HCT116 (cell line): ENCODE results near the gene AGPAT3. TPM values are rescaled to one million over a fixed set of nuclear protein-coding genes. Genes with fewer than 3 reads are reported as not detected.

ENCODE experiments used
- ATAC-seq: fragments of 200-7000 bp; cut with Tn5 transposase; 2 replicates; pipeline ENCODE4 v1.9.1; 2020; ENCODE audit warnings: mild to moderate bottlenecking, moderate library complexity
- BruUV-seq: library from RNA; stranded (reverse); fragments of 400-500 nt; replicated peaks from 2 replicates; lab custom pipeline; 2021; lab: Mats Ljungman, UMichigan
- CTCF ChIA-PET: fragments of 300-600 bp; sonication (Branson Sonifier 250); formaldehyde crosslinking; loops from one replicate; lab custom pipeline; 2021; ENCODE audit warnings: antibody characterized with exemption; lab: Charles Lee
- POLR2A ChIA-PET: fragments of 300-600, 350-600 bp; sonication (Branson Sonifier 250); formaldehyde crosslinking; loops from one replicate; lab custom pipeline; 2021; ENCODE audit warnings: antibody characterized with exemption; lab: Charles Lee
- RAD21 ChIA-PET, 2 experiments: fragments of 300-600 bp; sonication (Branson Sonifier 250); formaldehyde crosslinking; loops; one replicate each; lab custom pipeline; 2023; ENCODE audit warnings: low total read pairs in 2 of 2; ENCODE audit not compliant: uncharacterized antibody in 2 of 2, unreplicated experiment in 2 of 2, low non-redundant PET in 1 of 2; lab: Charles Lee
- DNase-seq: peaks from one replicate; pipeline ENCODE4 v3.0.0-alpha.2; 2010; ENCODE audit warnings: low read depth, low spot score
- H2AFZ ChIP-seq: fragments of 200-600 bp; shearing (Covaris generic), sonication (generic); 2 replicates; pipeline ENCODE4 v1.6.1; 2017; ENCODE audit warnings: low read depth, mixed run types, mixed read lengths, antibody characterized with exemption, low read length; ENCODE audit not compliant: poor library complexity, severe bottlenecking
- H3K27ac ChIP-seq: 2 replicates; pipeline ENCODE4 v1.5.1; 2012; ENCODE audit warnings: low read depth, low read length
- H3K27me3 ChIP-seq: fragments of 200-600 bp; sonication (generic); 2 replicates; pipeline ENCODE4 v1.6.1; 2016; ENCODE audit warnings: mixed run types, low read length, mixed read lengths; ENCODE audit not compliant: insufficient read depth
- H3K36me3 ChIP-seq, 2 experiments: fragments of 200-500 bp in 1 of 2; fragments of 200-600 bp in 1 of 2; sonication (Bioruptor generic) in 1 of 2; sonication (generic) in 1 of 2; 2 replicates each; pipeline versions ENCODE4 v1.5.1 to v1.6.1; 2014 to 2016; ENCODE audit warnings: low read length in 2 of 2, inconsistent platforms in 1 of 2, mixed read lengths in 1 of 2, mixed run types in 1 of 2; ENCODE audit not compliant: insufficient read depth in 2 of 2, control insufficient read depth in 1 of 2
- H3K4me1 ChIP-seq, 2 experiments: fragments of 200-600 bp in 1 of 2; sonication (generic) in 1 of 2; 2 replicates each; pipeline versions ENCODE4 v1.5.1 to v1.6.1; 2012 to 2017; ENCODE audit warnings: low read length in 2 of 2, inconsistent platforms in 1 of 2, mild to moderate bottlenecking in 1 of 2, mixed read lengths in 1 of 2, mixed run types in 1 of 2, moderate library complexity in 1 of 2; ENCODE audit not compliant: insufficient read depth in 2 of 2, control insufficient read depth in 1 of 2
- H3K4me2 ChIP-seq: fragments of 200-600 bp; sonication (generic); 2 replicates; pipeline ENCODE4 v1.6.1; 2017; ENCODE audit warnings: mixed run types, low read length, mixed read lengths
- H3K4me3 ChIP-seq, 2 experiments: fragments of 200-600 bp in 1 of 2; sonication (generic) in 1 of 2; replicated peaks in 1 of 2; 2 replicates each; pipeline ENCODE4 v1.5.1; 2011 to 2016; ENCODE audit warnings: low read length in 2 of 2, control low read depth in 1 of 2, low read depth in 1 of 2, mild to moderate bottlenecking in 1 of 2, mixed read lengths in 1 of 2, mixed run types in 1 of 2
- H3K79me2 ChIP-seq: fragments of 200-600 bp; sonication (generic); 2 replicates; pipeline ENCODE4 v1.6.1; 2017; ENCODE audit warnings: mild to moderate bottlenecking, mixed run types, low read length, moderate library complexity, mixed read lengths; ENCODE audit not compliant: insufficient read depth
- H3K9ac ChIP-seq: fragments of 200-600 bp; sonication (generic); 2 replicates; pipeline ENCODE4 v1.6.1; 2016; ENCODE audit warnings: low read length, mixed read lengths
- H3K9me2 ChIP-seq: fragments of 200-600 bp; sonication (generic), shearing (Covaris generic); 2 replicates; pipeline ENCODE4 v1.6.1; 2017; ENCODE audit warnings: mixed run types, mild to moderate bottlenecking, moderate library complexity; ENCODE audit not compliant: insufficient read depth
- H3K9me3 ChIP-seq, 2 experiments: fragments of 200-500 bp in 1 of 2; fragments of 200-600 bp in 1 of 2; sonication (Bioruptor generic) in 1 of 2; sonication (generic) in 1 of 2; 2 replicates each; pipeline ENCODE4 v1.6.1; 2014 to 2017; ENCODE audit warnings: low read length in 2 of 2, mixed read lengths in 2 of 2, inconsistent platforms in 1 of 2, low read depth in 1 of 2, mild to moderate bottlenecking in 1 of 2, mixed run types in 1 of 2, moderate library complexity in 1 of 2; ENCODE audit not compliant: control insufficient read depth in 1 of 2, insufficient read depth in 1 of 2
- H4K20me1 ChIP-seq: fragments of 200-600 bp; sonication (generic), shearing (Covaris generic); 2 replicates; pipeline ENCODE4 v1.6.1; 2017; ENCODE audit warnings: mixed run types, mild to moderate bottlenecking, moderate library complexity; ENCODE audit not compliant: insufficient read depth
- ATF3 ChIP-seq: IDR thresholded peaks from 2 replicates; pipeline ENCODE4 v1.6.1; 2012
- CTCF ChIP-seq, 3 experiments: fragments of 200-600 bp in 1 of 3; sonication (generic) in 1 of 3; IDR thresholded peaks in 2 of 3; conservative IDR thresholded peaks in 1 of 3; 2 replicates each; pipeline ENCODE4 v1.5.1; 2012 to 2017; ENCODE audit warnings: low read depth in 2 of 3, low read length in 2 of 3, antibody characterized with exemption in 1 of 3, borderline replicate concordance in 1 of 3, control low read depth in 1 of 3, mild to moderate bottlenecking in 1 of 3, mixed read lengths in 1 of 3, mixed run types in 1 of 3, moderate library complexity in 1 of 3; ENCODE audit not compliant: insufficient read depth in 1 of 3
- EGR1 ChIP-seq: IDR thresholded peaks from 2 replicates; pipeline ENCODE4 v1.6.1; 2012; ENCODE audit warnings: low read depth
- EZH2 ChIP-seq: fragments of 200-600 bp; sonication (generic); IDR thresholded peaks from 2 replicates; pipeline ENCODE4 v1.6.1; 2017; ENCODE audit warnings: antibody characterized with exemption, mixed run types
- EZH2phosphoT487 ChIP-seq: fragments of 200-600 bp; IDR thresholded peaks from 2 replicates; pipeline ENCODE4 v1.6.1; 2018; ENCODE audit warnings: antibody characterized with exemption, borderline replicate concordance
- JUND ChIP-seq: IDR thresholded peaks from 2 replicates; pipeline ENCODE4 v1.6.1; 2012
- POLR2A ChIP-seq: IDR thresholded peaks from 2 replicates; pipeline ENCODE4 v1.7.0; 2011; ENCODE audit warnings: borderline replicate concordance; ENCODE audit not compliant: insufficient read depth, insufficient read length; ENCODE audit errors: extremely low read depth
- POLR2AphosphoS5 ChIP-seq: IDR thresholded peaks from 2 replicates; pipeline ENCODE4 v1.6.1; 2011; ENCODE audit warnings: mild to moderate bottlenecking, low read depth, low read length, moderate library complexity
- SIN3A ChIP-seq: IDR thresholded peaks from 2 replicates; pipeline ENCODE4 v1.6.1; 2012; ENCODE audit warnings: low read depth
- SP1 ChIP-seq: IDR thresholded peaks from 2 replicates; pipeline ENCODE4 v1.6.1; 2012; ENCODE audit warnings: low read depth
- YY1 ChIP-seq: IDR thresholded peaks from 2 replicates; pipeline ENCODE4 v1.6.1; 2011; ENCODE audit warnings: low read length, low read depth, moderate library complexity, mild to moderate bottlenecking; ENCODE audit not compliant: insufficient replicate concordance; ENCODE audit errors: extremely low read depth
- ZBTB33 ChIP-seq: IDR thresholded peaks from 2 replicates; pipeline ENCODE4 v1.6.1; 2011; ENCODE audit warnings: mild to moderate bottlenecking, low read length, moderate library complexity; ENCODE audit not compliant: insufficient replicate concordance; ENCODE audit errors: extremely low read depth
- ZFX ChIP-seq: fragments of 450-650 bp; IDR thresholded peaks from 2 replicates; pipeline ENCODE4 v1.6.1; 2017
- ZNF274 ChIP-seq: fragments of 200-500 bp; sonication (Bioruptor generic); IDR thresholded peaks from 2 replicates; pipeline ENCODE4 v1.6.1; 2014; ENCODE audit warnings: mild to moderate bottlenecking, low read depth, low read length, inconsistent platforms
- intact Hi-C: fragments of 100-400 bp; cut with micrococcal nuclease; formaldehyde crosslinking; loops from 2 replicates; pipeline ENCODE4 v1.10.0; 2022
- total RNA-seq: library from RNA; stranded (reverse); gene quantifications from one replicate; pipeline ENCODE4 v1.2.1, GENCODE V29; 2021; ENCODE audit not compliant: unreplicated experiment

AGPAT3 gene
- total RNA-seq, 1 experiment from 2014 or later = 54.1 TPM

- ChIA-PET RAD21 (no interaction called here), POLR2A (no interaction called here), CTCF (no interaction called here)
- Histone ChIP-seq H3K9me2 (no peaks in the 10 kb centered on the region), H2AFZ (no peak overlapping the region), H3K36me3 (no peaks in the 10 kb centered on the region), H3K9me3 (no peaks in the 10 kb centered on the region), H3K27ac (no peak overlapping the region), H3K4me3 (no peak overlapping the region), H3K4me2 (no peak overlapping the region), H4K20me1 (no peaks in the 10 kb centered on the region), H3K4me1 (no peaks in the 10 kb centered on the region), H3K9ac (no peak overlapping the region), H3K79me2 (peaks cover 17% of the 10 kb centered on the region; the same call in 1 of the 2 replicates), H3K27me3 (no peaks in the 10 kb centered on the region)
- TF ChIP-seq ZNF274 (no peak), YY1 (no peak), EZH2 (no peak), ATF3 (no peak)
- DNase-seq (no peak), ATAC-seq (no peak)
- BruUV-seq = no TSS peak
- intact Hi-C loops = no loop called here
Observed at GRCh38 chr21:43892334-43892733, 27.3 kb downstream of the AGPAT3 start.

GRCh38 chr21:43892984-43893535 is 28.0 kb downstream of the AGPAT3 start:
- H3K4me1 ChIP-seq = no peaks in the 10 kb centered on the region
- ChIA-PET POLR2A (no interaction called here), RAD21 (no interaction called here), CTCF (no interaction called here)
- peaks cover 16% of the 10 kb centered on the region; the same call in 1 of the 2 replicates for H3K79me2 ChIP-seq
- H3K4me2 ChIP-seq = no peak overlapping the region
- BruUV-seq = no TSS peak
- H3K27me3 ChIP-seq = no peaks in the 10 kb centered on the region
- no peak overlapping the region for H3K9ac ChIP-seq
- H3K9me3 ChIP-seq = no peaks in the 10 kb centered on the region
- TF ChIP-seq YY1 (no peak), EGR1 (no peak), JUND (no peak), ZNF274 (no peak), POLR2AphosphoS5 (no peak), SIN3A (no peak), ATF3 (no peak), ZBTB33 (no peak), SP1 (no peak), CTCF (IDR thresholded peaks at IDR 0.05 in 2 of 3, conservative IDR thresholded peaks at IDR 0.05 in 1 of 3; ENCODE audit: borderline replicate concordance in 1 of 3, insufficient read depth in 1 of 3, low read depth in 2 of 3, low read length in 2 of 3) (no peak), EZH2phosphoT487 (no peak), POLR2A (no peak), ZFX (no peak)
- no peak for ATAC-seq
- no peaks in the 10 kb centered on the region for H4K20me1 ChIP-seq
- H2AFZ ChIP-seq = no peak overlapping the region
- no peak for DNase-seq
- H3K9me2 ChIP-seq = no peaks in the 10 kb centered on the region
- H3K36me3 ChIP-seq = no peaks in the 10 kb centered on the region
- H3K27ac ChIP-seq = no peak overlapping the region
- intact Hi-C loops = no loop called here
- H3K4me3 ChIP-seq = no peak overlapping the region
